HepG2 (cell line): ENCODE results near the gene ARL4D. TPM values are rescaled to one million over a fixed set of nuclear protein-coding genes. Genes with fewer than 3 reads are reported as not detected.
A peak's percentile ranks its signal among the peaks of the same experiment; 100 is the strongest.

Source experiments
- FOSL1 ChIP-seq: sonication (generic); formaldehyde crosslinking; IDR thresholded peaks from 2 replicates; pipeline ENCODE4 v1.9.0; 2021; ENCODE audit warnings: missing genetic modification reagents, borderline replicate concordance
- GTF2F1 ChIP-seq: fragments of 150-350 bp; IDR thresholded peaks from 2 replicates; pipeline ENCODE4 v1.6.1; 2014; ENCODE audit warnings: low read length
- HHEX ChIP-seq: IDR thresholded peaks from 2 replicates; pipeline ENCODE4 v1.6.1; 2016; ENCODE audit warnings: control low read depth
- HMG20B ChIP-seq: conservative IDR thresholded peaks from 2 replicates; pipeline ENCODE4 v1.6.1; 2016; ENCODE audit warnings: missing genetic modification reagents, missing compliant biosample characterization
- HMGXB3 ChIP-seq: sonication (generic); formaldehyde crosslinking; IDR thresholded peaks from 2 replicates; pipeline ENCODE4 v1.4.0; 2020; ENCODE audit warnings: missing genetic modification reagents, borderline replicate concordance
- KAT7 ChIP-seq: IDR thresholded peaks from 2 replicates; pipeline ENCODE4 v1.6.1; 2018; ENCODE audit warnings: borderline replicate concordance, missing compliant biosample characterization
- MLLT10 ChIP-seq: sonication (generic); formaldehyde crosslinking; IDR thresholded peaks from 2 replicates; pipeline ENCODE4 v1.4.0; 2020; ENCODE audit warnings: missing genetic modification reagents
- NFIC ChIP-seq: IDR thresholded peaks from 2 replicates; pipeline ENCODE4 v1.6.1; 2012; ENCODE audit warnings: mild to moderate bottlenecking, low read length, inconsistent platforms
- PRDM15 ChIP-seq: sonication (generic); formaldehyde crosslinking; IDR thresholded peaks from 2 replicates; pipeline ENCODE4 v1.4.0; 2020; ENCODE audit warnings: missing genetic modification reagents
- RFX3 ChIP-seq: IDR thresholded peaks from 2 replicates; pipeline ENCODE4 v1.6.1; 2016; ENCODE audit warnings: missing biosample characterization, missing genetic modification reagents
- RXRB ChIP-seq: IDR thresholded peaks from 2 replicates; pipeline ENCODE4 v1.6.1; 2016; ENCODE audit warnings: borderline replicate concordance, missing genetic modification reagents, missing compliant biosample characterization
- STAT5B ChIP-seq: sonication (generic); formaldehyde crosslinking; IDR thresholded peaks from 2 replicates; pipeline ENCODE4 v1.4.0; 2020; ENCODE audit warnings: missing genetic modification reagents
- ZBTB3 ChIP-seq: sonication (generic); formaldehyde crosslinking; IDR thresholded peaks from 2 replicates; pipeline ENCODE4 v1.4.0; 2020; ENCODE audit warnings: low read depth, mild to moderate bottlenecking, moderate library complexity, missing genetic modification reagents, borderline replicate concordance
- ZFYVE20 ChIP-seq: sonication (generic); formaldehyde crosslinking; IDR thresholded peaks from 2 replicates; pipeline ENCODE4 v1.8.0; 2023; ENCODE audit warnings: low read depth, mild to moderate bottlenecking, moderate library complexity, missing genetic modification reagents, borderline replicate concordance
- ZNF569 ChIP-seq: sonication (generic); formaldehyde crosslinking; IDR thresholded peaks from 2 replicates; pipeline ENCODE4 v1.5.0; 2020; ENCODE audit warnings: mild to moderate bottlenecking, missing genetic modification reagents, moderate library complexity, borderline replicate concordance
- ZNF768 ChIP-seq: sonication (generic); formaldehyde crosslinking; IDR thresholded peaks from 2 replicates; pipeline ENCODE4 v1.4.0; 2020; ENCODE audit warnings: missing genetic modification reagents
- ZNF782 ChIP-seq: sonication (generic); formaldehyde crosslinking; IDR thresholded peaks from 2 replicates; pipeline ENCODE4 v1.4.0; 2020; ENCODE audit warnings: missing genetic modification reagents, mild to moderate bottlenecking, borderline replicate concordance
- ZNF790 ChIP-seq: sonication (generic); formaldehyde crosslinking; IDR thresholded peaks from 2 replicates; pipeline ENCODE4 v1.8.0; 2022; ENCODE audit warnings: missing genetic modification reagents, mild to moderate bottlenecking, borderline replicate concordance
- ZSCAN25 ChIP-seq: sonication (generic); formaldehyde crosslinking; IDR thresholded peaks from 2 replicates; pipeline ENCODE4 v1.8.0; 2022; ENCODE audit warnings: mild to moderate bottlenecking, missing genetic modification reagents
- polyA plus RNA-seq, 8 experiments: library from polyadenylated mRNA; depleted of rRNA in 3 of 8; stranded (reverse) in 7 of 8; unstranded in 1 of 8; fragments of >200 nt; fragmentation: Illumina TruSeq in 4 of 8; extraction: Trizol in 4 of 8; gene quantifications; 2 replicates each; pipeline versions ENCODE4 v1.2.1 to v1.2.3, GENCODE V29; 2011 to 2016; ENCODE audit warnings: low read depth in 4 of 8, missing spikeins in 1 of 8, mixed read lengths in 1 of 8; ENCODE audit not compliant: insufficient read depth in 1 of 8
- total RNA-seq, 5 experiments: library from RNA; depleted of rRNA; stranded (reverse); fragments of >200 nt; fragmentation: Illumina TruSeq; extraction: Trizol; gene quantifications; 2 replicates each; pipeline ENCODE4 v1.2.3, GENCODE V29; 2016; ENCODE audit warnings: low read depth in 1 of 5
- TF ChIP-seq, protein P1 (sequence below): sonication (generic); formaldehyde crosslinking; IDR thresholded peaks from 2 replicates; pipeline ENCODE4 v1.4.0; 2020; ENCODE audit warnings: missing genetic modification reagents, mild to moderate bottlenecking, borderline replicate concordance

Gene ARL4D
- total and polyA plus RNA-seq, 2 of the 13 experiments (the other 11 are each of a cell fraction or from before 2014, with no cell fraction given), result 9.0 to 25.9 TPM

- TF ChIP-seq, protein P1, sequence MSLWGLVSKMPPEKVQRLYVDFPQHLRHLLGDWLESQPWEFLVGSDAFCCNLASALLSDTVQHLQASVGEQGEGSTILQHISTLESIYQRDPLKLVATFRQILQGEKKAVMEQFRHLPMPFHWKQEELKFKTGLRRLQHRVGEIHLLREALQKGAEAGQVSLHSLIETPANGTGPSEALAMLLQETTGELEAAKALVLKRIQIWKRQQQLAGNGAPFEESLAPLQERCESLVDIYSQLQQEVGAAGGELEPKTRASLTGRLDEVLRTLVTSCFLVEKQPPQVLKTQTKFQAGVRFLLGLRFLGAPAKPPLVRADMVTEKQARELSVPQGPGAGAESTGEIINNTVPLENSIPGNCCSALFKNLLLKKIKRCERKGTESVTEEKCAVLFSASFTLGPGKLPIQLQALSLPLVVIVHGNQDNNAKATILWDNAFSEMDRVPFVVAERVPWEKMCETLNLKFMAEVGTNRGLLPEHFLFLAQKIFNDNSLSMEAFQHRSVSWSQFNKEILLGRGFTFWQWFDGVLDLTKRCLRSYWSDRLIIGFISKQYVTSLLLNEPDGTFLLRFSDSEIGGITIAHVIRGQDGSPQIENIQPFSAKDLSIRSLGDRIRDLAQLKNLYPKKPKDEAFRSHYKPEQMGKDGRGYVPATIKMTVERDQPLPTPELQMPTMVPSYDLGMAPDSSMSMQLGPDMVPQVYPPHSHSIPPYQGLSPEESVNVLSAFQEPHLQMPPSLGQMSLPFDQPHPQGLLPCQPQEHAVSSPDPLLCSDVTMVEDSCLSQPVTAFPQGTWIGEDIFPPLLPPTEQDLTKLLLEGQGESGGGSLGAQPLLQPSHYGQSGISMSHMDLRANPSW (CRISPR knock-in tag), result no peak
- TF ChIP-seq HMG20B (CRISPR knock-in tag) (no peak), NFIC (no peak), HMGXB3 (peak; percentile 22; the same call in 1 of the 2 replicates), ZNF569 (no peak), PRDM15 (CRISPR knock-in tag) (peak; percentile 79), ZNF768 (peak; percentile 57; the same call in 1 of the 2 replicates), GTF2F1 (no peak), MLLT10 (CRISPR knock-in tag) (no peak), STAT5B (CRISPR knock-in tag) (no peak), ZFYVE20 (CRISPR knock-in tag) (0 out of 2 replicates have a peak, but pooled peaks have one; percentile 41), RXRB (CRISPR knock-in tag) (peak; percentile 20; the same call in 1 of the 2 replicates), ZBTB3 (no peak), FOSL1 (CRISPR knock-in tag) (no peak), ZSCAN25 (CRISPR knock-in tag) (peak; percentile 53; the same call in 1 of the 2 replicates), ZNF782 (CRISPR knock-in tag) (peak; percentile 83), KAT7 (CRISPR knock-in tag) (peak; percentile 54; the same call in 1 of the 2 replicates), ZNF790 (CRISPR knock-in tag) (no peak), RFX3 (CRISPR knock-in tag) (no peak), HHEX (no peak)
Measured at GRCh38 chr17:43388359-43389045, 10.3 kb upstream of the ARL4D start (continued).
